HG02840 (cell line): Measurements from ENCODE around the gene ADGRG1.
"Not testable (repeated sequence)": the region's sequence is repeated elsewhere in the genome, so short reads cannot be mapped to it uniquely, and the experiment has no call there.

ENCODE experiments used
- ATAC-seq: cut with Tn5 transposase; IDR thresholded peaks from one replicate; pipeline ENCODE4 v1.9.1; 2021; ENCODE audit warnings: mild to moderate bottlenecking, moderate library complexity, moderate number of reproducible peaks; ENCODE audit not compliant: unreplicated experiment, low FRiP score

ADGRG1 gene

DNA sequence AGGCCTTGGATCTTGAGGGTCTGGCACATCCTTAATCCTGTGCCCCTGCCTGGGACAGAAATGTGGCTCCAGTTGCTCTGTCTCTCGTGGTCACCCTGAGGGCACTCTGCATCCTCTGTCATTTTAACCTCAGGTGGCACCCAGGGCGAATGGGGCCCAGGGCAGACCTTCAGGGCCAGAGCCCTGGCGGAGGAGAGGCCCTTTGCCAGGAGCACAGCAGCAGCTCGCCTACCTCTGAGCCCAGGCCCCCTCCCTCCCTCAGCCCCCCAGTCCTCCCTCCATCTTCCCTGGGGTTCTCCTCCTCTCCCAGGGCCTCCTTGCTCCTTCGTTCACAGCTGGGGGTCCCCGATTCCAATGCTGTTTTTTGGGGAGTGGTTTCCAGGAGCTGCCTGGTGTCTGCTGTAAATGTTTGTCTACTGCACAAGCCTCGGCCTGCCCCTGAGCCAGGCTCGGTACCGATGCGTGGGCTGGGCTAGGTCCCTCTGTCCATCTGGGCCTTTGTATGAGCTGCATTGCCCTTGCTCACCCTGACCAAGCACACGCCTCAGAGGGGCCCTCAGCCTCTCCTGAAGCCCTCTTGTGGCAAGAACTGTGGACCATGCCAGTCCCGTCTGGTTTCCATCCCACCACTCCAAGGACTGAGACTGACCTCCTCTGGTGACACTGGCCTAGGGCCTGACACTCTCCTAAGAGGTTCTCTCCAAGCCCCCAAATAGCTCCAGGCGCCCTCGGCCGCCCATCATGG, 35.7 kb downstream of the ADGRG1 start:
- ATAC-seq = no peak

DNA sequence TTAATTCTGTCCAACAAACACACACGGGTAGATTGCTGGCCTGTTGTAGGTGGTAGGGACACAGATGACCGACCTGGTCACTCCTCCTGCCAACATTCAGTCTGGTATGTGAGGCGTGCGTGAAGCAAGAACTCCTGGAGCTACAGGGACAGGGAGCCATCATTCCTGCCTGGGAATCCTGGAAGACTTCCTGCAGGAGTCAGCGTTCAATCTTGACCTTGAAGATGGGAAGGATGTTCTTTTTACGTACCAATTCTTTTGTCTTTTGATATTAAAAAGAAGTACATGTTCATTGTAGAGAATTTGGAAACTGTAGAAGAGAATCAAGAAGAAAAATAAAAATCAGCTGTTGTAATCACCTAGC, 36.2 kb downstream of the ADGRG1 start:
- no peak for ATAC-seq

- ATAC-seq = no peak
These were observed 37.1 kb downstream of the ADGRG1 start for GRCh38 chr16:57665541-57665940.

DNA sequence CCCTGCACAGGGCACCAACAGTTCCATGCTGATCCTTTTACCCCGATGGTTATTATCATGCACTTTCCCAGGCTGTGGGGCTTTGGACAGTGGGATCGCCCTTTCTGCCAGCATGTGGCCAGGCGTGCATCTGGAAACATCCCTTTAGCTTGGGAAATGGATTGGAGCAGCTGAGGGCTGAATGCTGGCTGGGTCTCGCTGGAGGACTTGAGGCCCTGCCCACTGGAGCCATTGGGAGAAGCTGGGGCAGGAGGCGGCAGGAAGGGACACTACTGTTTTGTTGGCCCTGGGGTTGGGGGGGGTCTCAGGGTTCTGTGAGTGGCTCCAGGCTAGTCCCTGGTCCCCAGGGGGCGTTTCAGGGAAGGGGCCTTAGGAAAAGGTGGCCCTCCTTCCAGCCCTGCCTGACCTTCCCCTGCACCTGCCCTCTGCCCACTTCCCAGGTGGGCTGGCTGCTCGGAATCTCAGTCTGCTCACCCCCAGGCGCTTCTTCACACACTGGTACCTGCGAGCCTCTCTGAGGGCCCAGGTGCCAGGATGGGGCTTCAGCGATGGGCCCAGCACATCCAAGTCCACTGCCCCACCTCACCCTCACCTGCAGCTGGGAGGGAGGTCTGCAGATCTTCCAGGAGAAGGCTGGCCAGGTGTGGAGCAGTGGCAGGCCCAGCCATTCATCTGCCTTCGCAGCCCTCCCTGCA, 38.1 kb downstream of the ADGRG1 start:
- ATAC-seq = no peak

DNA sequence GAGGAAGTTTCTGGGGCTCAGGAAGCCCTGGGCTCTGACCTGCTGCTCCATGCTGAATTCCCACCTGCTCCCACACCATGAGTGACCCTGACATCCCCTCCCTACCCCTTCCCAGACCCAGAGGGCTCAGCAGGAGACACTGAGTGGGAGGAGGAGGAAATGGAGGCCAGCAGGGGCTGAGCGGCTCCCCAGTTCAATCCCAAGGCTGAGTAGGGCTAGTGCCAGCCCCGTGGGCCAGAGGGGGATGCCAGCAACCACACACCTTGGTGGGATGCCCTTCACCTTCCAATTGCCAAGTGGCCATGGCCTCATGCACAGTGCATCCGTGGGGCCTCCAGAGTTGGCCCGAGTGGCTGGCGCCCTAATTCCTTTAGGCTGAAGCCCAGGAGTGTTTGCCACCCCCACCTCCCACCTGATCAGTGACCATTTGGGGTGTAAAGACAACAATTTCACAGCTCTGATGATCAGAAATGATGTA, 38.7 kb downstream of the ADGRG1 start:
- ATAC-seq = no peak

GRCh38 chr16:57667526-57668262, 39.3 kb downstream of the ADGRG1 start:
- no peak for ATAC-seq

DNA sequence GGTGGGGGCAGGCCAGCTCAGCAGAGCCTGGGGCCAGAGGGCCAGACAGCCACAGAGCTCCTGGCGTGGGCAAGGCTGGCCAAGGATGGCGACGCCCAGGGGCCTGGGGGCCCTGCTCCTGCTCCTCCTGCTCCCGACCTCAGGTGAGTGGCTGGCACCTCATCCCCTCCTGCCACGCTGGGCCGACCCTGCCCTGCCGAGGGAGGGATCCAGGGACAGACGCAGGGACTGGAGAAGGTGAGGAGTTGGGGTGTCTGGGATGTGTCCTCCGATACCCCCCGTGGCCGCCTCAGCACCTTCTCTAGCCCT, 39.8 kb downstream of the ADGRG1 start, which contains the start of gene ADGRG3:
Gene ADGRG3 (plus strand): TSS at position 44 of the 309 bp plus-strand sequence. CDS start 42 bp downstream, at position 86.
- ATAC-seq = no peak

GRCh38 chr16:57668630-57669475, 40.4 kb downstream of the ADGRG1 start:
- ATAC-seq = no peak

GRCh38 chr16:57669476-57670162, 41.2 kb downstream of the ADGRG1 start:
- ATAC-seq = no peak

DNA sequence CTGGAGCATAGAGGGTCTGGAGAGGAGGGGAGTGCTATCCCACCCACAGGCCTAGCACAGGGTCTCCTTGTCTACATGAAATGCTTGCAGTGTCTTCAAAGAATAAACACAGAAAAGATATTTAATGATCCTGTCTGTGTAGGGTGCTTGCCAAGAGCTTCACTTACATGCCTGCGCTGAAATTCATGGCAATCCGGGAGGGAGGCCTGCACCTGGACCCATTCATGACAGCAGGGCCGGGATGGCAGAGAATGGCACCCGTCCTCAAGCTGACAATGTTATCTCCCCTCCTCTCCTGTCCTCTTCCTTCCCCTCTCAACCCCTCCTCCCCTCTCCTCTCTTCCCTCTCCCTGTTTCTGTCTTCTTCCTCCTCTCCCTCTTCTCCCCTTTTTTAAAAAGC, 41.8 kb downstream of the ADGRG1 start:
- ATAC-seq = no peak

DNA sequence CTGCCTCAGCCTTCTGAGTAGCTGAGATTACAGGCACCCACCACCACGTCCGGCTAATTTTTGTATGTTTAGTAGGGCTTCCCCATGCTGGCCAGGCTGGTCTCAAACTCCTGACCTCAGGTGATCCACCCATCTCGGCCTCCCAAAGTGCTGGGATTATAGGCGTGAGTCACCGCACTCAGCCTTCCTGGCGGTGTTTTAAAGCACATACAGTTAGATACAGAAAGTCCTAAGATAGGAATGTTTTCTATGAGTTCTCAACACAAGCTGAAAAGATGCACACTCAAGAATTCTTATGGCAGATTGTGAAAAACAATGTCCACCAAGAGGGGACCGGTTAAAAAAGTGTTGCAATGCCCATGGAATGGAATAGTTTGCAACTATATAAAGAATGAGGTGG, 43.0 kb downstream of the ADGRG1 start:
- not testable (repeated sequence) for ATAC-seq

DNA sequence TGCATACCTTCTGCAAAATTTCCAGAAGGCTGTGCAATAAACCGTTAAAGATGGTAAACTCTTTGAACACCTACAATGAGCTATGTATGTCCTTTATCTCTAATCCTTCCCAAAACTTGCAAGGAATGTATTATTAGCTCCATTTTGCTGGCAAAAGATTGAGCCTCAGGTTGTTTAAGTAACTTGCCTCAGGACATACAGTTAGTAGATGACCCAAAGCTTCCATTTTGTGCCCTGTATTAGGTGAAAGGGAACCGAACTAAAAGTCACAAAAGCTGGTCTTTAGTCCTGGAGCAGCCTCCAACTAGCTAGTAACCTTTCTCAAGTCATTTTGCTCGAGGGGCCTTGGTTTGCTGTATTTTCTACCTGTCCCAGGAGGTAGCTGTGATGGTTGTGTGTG, 44.0 kb downstream of the ADGRG1 start:
- ATAC-seq = no peak

DNA sequence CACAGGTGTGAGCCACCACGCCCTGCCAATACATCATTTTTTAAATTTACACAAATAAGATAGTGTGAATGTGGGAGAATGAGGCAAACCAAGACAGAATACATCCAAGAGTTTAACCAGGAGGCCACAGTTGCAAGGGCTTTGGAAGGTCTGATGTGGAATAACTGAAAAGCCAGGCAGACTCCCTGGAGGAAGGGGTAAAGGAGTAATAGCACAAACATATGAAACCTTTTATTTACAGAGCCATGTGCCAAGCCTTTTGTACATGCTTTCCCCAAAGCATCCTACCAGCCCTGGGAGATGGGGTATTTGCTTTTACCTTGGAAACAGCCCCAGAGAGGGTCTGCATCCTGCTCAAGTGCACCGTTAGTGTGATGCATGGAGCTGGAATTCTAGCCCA, 44.4 kb downstream of the ADGRG1 start:
- no peak for ATAC-seq

DNA sequence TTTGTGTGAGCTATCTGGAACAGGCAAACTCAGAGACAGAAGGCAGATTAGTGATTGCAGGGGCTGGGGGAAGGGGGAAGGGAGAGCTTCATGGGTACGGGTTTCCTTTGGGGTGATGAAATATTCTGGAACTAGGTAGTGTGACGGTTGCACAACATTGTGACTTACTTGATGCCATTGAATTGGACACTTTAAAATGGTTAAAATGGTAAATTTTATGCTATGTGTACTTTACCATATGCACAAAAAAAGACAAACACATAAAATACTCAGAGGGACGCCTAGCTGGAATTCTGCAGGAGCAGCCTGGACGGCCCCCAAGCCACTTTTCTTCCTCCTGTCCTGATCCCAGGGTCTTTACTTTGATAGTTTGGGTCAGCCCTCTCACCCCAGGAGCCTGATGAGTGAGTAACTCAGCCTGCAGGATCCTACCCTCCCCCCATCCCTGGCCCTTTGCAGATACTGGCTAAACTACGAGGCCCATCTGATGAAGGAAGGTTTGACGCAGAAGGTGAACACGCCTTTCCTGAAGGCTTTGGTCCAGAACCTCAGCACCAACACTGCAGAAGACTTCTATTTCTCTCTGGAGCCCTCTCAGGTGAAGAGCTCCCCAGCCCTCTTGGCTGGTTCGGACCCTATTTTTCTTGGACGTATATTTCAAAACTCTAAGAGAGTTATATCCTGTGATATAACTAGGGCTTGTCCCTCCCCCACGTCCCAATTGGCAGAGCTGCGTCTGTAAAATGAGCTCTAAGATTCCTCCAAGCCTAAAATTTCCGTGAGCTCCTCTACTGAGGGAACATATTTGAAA, 47.5 kb downstream of the ADGRG1 start:
- ATAC-seq = no peak

DNA sequence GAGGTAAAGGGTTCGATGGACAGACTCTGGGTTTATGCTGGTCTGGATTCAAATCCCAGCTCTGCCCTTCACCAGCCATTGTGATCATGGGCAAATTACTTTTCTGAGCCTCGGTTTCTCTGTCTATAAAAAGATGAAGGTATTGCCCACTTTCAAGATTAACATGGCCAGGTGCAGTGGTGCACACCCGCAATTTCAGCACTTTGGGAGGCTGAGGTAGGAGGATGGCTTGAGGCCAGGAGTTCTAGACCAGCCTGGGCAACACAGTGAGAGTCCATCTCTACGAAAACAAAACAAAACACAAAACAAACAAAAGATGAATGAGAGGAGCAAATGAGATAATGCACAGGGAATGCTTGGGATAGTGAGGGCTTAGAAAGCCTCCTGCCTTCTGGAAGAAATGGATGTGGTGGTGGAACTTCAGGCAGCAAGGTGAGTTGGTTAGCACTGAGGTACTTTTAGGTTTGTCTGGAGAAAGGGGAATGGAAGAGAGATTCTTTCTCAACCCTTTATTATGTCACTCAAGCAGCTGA, 48.2 kb downstream of the ADGRG1 start:
- no peak for ATAC-seq

DNA sequence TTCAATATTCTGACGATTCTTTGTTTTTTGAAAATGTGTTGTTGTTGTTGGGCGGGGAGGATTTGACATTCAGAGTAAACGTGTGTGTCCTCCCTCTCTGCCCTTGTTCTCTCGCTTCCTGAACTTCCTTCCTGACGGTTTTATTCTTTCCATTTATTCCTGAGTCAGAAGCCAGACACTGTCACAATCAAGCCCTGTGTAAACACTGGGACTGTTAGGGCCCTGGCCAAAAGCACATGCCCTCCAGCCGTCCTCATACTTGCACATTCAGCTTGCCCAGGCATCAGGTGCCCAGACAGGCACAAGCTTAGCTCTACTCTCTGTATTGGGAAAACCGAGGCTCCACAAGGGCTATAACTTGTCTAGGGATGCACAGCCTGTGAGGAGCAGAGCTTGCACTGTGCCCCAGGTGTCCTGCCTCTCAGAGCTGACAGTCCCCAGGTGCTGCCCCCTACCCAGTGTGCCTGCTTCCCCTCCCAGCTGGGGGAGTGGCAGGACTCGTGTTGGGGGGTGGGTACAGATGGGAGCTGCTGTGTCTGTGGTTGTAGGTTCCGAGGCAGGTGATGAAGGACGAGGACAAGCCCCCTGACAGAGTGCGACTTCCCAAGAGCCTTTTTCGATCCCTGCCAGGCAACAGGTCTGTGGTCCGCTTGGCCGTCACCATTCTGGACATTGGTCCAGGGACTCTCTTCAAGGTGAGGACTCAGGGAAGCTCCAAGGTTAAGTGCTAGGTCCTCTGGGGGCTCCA, 49.4 kb downstream of the ADGRG1 start:
- no peak for ATAC-seq

DNA sequence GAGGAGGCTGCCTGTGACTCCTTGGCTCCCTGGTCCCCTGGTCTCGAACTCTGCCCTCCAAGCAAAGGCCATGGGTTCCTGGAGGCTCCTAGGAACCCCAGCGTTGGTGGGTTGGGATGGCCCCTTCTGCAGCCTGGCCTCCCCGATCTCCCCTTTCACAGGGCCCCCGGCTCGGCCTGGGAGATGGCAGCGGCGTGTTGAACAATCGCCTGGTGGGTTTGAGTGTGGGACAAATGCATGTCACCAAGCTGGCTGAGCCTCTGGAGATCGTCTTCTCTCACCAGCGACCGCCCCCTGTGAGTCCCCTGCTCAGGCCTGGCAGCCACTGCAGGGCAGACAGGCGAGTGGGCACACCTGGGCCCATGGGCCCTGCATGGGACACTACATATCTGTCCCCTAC, 50.6 kb downstream of the ADGRG1 start:
- no peak for ATAC-seq

DNA sequence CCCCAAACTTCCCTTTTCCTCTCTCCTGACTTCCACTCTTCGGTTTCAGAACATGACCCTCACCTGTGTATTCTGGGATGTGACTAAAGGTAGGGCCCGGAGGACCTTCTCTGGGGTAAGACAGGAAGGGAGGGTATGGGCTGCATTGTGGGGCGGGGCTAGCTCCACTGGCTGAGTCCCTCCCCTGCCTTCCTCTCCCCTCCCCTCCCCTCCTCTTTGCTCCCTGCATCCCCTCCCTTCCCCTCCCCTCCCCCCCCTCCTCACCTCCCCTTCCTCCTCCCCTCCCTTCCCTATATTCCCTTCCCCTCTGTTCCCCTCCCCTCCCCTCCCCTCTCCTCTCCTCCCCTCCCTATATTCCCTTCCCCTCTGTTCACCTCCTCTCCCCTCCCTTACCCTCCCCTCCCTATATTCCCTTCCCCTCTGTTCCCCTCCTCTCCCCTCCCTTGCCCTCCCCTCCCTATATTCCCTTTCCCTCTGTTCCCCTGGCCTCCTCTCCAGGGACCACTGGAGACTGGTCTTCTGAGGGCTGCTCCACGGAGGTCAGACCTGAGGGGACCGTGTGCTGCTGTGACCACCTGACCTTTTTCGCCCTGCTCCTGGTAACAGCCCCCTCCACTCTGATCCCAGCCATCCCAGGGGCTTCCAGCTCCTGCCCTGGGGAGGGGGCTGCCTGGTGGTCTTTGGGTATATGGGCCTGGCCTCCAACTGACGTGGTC, 51.5 kb downstream of the ADGRG1 start:
- ATAC-seq = no peak
